ENCODE measurements around the gene CT47B1.
"Not testable (repeated sequence)": the region's sequence is repeated elsewhere in the genome, so short reads cannot be mapped to it uniquely, and the experiment has no call there.

Gene CT47B1

DNA sequence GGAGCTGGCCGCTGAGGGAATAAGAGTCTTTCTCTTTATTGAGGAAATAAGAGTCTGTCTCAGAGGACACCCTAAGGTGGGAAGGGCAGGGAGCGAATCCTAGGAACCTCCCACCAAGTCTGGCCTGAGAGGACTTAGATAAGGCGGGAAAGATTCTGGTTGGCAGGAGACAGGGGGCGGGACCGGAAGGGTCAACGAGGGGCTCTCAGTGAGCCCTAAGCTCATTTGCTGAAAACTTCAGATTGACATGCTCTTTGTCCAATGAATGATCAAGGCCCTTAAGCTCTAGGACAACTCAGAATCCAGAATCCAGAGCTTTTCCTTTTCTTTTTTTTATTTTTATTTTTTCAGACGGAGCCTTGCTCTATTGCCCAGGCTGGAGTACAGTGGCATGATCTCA is at the start of gene CT47B1:
Gene CT47B1, minus strand, starts transcription at position 101 of the 400 bp plus-strand sequence. CDS start 196 bp downstream, outside the sequence.
- not testable (repeated sequence) for DNase-seq

DNA sequence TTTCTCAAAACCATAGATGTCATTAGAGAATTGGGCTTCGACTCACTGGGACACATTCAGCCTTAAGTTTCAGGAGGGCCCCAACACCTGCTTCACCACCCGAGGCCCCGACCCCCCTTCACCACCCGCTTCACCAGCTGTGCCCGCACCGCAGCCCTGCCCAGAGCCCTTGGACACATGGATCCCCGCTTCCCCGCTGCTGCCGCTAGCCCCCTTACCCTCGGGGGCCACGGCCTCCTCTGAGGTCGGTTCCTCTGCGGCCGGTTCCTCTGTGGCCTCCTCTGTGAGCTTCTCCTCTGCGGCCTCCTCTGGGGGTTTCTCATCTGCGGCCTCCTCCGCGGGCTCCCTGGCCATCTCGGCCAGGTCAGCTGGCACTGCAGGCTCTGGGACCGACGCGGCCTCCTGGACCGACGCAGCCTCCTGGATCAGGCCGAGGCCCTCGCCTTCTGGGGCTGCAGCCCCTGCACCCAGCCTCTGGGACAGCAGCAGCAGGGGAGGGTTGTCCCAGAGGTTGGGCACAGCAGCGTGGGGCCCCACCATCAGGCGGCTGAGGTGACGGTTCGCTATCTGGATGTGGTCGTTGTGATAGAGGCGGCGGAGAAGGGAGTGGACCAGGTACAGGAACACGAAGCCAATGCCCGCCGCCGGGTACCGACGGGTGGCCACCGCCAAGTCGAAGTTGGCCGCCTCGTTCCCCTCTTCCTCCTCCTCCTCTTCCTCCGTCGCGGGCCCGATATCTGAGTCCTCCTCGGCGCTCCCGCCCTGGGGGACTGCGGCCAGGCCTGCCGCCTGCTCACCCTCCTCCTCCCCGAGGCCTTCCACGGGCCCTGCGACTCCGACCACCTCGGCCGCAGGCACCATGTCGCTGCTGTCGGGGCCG is 748 bp downstream of the CT47B1 start:
- DNase-seq, result no peak

DNA sequence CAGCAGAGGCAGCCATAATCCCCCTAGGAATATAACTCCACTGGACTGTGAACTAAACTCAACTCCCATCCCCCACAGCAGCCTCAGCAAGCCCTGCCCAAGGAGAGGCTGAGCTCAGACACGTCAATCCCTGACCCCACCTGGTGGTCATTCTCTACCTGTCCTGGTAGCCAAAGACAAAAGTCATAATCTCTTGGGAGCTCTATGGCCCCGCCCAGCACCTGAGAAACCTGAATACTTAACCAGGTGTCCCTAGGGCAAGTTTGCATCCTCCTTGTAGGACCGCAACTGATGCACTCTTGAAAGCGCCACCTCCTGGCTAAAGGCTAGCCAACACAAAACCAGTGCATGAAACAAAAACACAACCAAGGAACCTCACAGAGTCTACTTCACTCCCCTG is 18.4 kb downstream of the CT47B1 start:
- no peak for DNase-seq

DNA sequence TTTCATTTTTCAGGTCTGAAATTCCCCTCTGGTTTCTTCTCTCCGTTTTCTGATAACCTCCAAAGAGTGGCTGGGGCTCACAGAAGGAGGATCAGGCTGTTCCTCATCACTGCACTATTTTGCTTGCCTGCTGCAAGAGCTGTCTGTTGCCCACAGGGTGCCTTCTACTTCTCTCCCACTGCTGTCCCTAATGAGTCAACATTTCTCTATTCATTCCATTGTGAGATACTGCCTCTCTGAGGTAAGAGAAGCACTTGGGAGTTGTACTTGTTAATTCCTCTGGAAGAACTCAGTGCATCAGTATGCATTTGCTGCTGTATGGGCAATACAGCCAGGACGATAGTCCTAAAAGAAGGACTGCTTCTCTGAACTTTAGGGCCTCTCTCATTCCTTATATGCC is 34.8 kb downstream of the CT47B1 start:
- DNase-seq, result no peak

DNA sequence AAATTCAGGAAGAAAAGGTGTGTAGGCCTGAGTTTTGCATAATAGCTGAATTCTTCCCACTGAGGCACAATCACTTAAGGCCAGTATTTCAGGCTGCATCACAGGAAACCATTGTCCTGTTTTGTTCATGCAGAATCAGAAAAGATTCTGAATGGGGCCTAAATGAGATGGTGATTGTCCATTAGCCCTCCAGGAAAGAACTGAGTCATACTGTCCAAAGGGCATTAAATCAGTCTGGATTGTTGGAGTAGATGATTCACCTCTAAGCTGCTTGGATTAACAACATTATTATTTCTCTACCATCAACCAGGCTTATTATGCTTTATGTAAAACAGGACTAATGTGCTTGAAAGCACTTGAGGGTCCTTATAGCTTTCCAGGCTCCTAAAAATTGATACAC is 36.2 kb downstream of the CT47B1 start:
- DNase-seq, result no peak

DNA sequence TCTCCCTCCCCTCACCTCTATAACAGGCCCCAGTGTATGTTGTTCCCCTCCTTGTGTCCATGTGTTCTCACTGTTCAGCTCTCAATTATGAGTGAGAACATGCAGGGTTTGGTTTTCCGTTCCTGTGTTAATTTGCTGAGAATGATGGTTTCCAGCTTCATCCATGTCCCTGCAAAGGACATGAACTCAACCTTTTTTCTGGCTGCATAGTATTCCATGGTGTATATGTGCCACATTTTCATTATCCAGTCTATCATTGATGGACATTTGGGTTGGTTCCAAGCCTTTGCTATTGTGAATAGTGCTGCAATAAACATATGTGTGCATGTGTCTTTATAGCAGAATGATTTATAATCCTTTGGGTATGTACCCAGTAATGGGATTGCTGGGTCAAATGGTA is 48.5 kb downstream of the CT47B1 start:
- DNase-seq, result not testable (repeated sequence)

DNA sequence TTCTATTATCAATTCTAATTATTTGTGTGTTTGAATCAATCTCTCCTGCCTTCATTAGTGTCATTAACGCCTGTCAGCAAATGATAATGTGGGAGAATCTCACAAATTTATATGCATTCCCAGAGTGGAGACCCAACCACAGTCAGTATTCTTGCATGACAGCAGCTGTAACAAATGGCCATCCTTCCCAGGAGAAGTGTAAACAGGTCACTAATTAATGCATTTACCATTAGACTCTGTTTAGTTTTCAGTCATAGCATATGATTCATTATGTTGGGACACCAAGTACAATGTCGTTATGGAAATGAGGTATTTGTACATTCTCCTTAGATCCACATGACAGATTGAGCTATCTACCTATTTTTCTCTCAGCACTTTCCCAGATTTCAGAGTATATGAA is 50.5 kb downstream of the CT47B1 start:
- DNase-seq, result no peak

DNA sequence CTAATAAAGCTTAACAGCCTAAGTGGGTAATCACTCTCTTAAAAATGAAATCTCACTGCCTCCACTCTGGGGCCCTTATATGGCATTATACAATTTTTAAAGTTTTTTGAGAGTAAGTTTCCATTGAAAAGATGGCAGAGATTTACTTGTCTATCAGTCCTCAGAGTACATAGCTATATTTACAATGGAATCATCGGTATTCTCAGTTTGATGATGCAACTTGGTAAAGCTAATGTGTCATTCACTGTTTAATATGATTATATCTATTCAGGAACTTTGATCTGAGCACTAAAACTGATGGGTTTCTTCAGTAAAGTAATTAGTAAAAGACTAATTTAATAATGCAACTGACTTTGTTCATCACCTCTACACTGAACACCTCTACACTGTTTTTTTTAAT is 51.6 kb downstream of the CT47B1 start:
- DNase-seq, result no peak

DNA sequence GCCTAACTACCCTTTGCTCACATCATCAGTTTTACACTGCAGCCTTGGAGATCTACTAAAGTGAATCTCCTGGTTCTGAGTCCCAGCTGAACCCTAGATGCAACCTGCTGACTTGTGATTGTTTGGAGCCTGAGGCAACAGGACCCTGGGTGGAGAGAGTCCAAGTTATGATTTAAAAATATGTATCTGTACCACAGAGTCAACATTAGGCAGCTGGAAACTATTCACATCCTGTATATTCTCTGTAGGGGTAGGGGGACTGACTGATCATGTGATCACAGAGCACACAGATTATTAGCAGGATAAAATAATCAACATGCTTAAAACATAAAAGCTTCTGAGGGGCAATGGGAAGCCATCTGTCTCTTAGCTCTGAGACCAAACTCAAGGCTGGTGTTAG is 52.1 kb downstream of the CT47B1 start:
- no peak for DNase-seq
